Measurements from ENCODE around the gene HOXC6. TPM values are rescaled to one million over a fixed set of nuclear protein-coding genes. Genes with fewer than 3 reads are reported as not detected.
A peak's percentile ranks its signal among the peaks of the same experiment; 100 is the strongest.

The HOXC6 gene
- polyA plus RNA-seq, 3 donors: not detected

DNA sequence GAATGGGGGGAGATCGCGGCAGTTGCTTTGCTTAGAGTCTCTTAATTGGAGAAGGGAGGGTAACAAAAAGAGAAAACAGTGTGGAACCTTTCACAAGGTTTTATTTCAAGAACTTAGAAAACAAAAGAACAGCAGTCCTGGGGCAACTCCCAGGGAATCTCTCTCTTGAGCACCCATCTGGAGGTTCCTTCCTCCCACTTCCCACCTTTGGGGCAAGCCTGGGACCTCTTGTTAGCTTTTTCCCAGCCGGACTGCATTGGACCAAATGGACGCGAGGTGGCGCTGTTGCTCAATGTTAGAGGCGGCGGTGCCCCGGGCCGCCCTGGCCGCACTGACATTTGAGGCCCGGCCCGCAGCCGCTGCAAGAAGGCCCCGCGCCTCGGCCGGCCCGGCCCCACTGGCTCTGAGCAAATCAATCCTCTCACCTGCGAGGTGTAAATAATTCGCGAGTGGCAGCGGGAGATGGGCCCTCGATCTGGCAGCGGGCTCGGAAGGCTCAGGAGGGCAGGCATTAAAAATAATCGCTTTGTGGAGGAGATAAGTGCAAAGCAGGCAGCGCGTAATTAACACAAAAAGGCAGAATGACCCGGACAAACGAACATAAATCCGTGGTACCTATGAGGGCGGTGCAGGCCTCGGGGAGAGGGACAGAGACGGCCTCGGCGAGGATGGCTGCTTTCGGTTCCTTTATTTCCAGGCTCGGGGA lies 22.2 kb upstream of the HOXC6 start:
- WGBS (ENCODE audit: insufficient coverage): 2% methylated on average over 35 of the region's 39 CpGs
- Mint-ChIP-seq H3K4me1 (peaks cover 26% of the 10 kb centered on the region), H3K27ac (peak overlapping the region in 1 of 7 donors; percentile 66), H3K4me3 (peak overlapping the region; percentile 85 to 96), H3K36me3 (peaks cover 5 to 14% of the 10 kb centered on the region in 2 donors), H3K27me3 (ENCODE audit: low read depth in 3 of 3) (peaks cover 98 to 99% (median 98%) of the 10 kb centered on the region in 3 donors), H3K9me3 (peaks cover 0 to 28% (median 13%) of the 10 kb centered on the region in 7 donors)
- H3K4me2 ChIP-seq (replicated peaks; ENCODE audit: extremely low read depth, low read length, poor library complexity, severe bottlenecking): peak overlapping the region; percentile 85
- peak; percentile 73 to 84 (median 80) for DNase-seq
- H3K79me2 ChIP-seq (ENCODE audit: insufficient read depth, low read length): no peaks in the 10 kb centered on the region
- peaks cover 85 to 98% of the 10 kb centered on the region in 2 donors for H3K27me3 ChIP-seq (ENCODE audit: control insufficient read depth in 2 of 2, insufficient read depth in 2 of 2, low read length in 2 of 2)
- peaks cover 14 to 17% of the 10 kb centered on the region in 2 donors for H3K4me1 ChIP-seq (ENCODE audit: control insufficient read depth in 1 of 2, insufficient read depth in 2 of 2, low read length in 2 of 2)
- H3K9me3 ChIP-seq (replicated peaks in 1 of 2; ENCODE audit: control insufficient read depth in 1 of 2, insufficient read depth in 1 of 2, low read length in 2 of 2): peaks cover 2 to 58% of the 10 kb centered on the region in 2 donors
- peak overlapping the region; percentile 66 for H2AFZ ChIP-seq (ENCODE audit: insufficient read depth, low read depth, low read length, poor library complexity, severe bottlenecking)
- TF ChIP-seq CTCF (IDR thresholded peaks at IDR 0.05): peak; percentile 96
- intact Hi-C loops (cut with micrococcal nuclease): loop anchor here (2.0 to 5.0 kb wide), 2 partner anchors 195 to 196 kb away; no protein-coding TSS in a partner anchor
- H3K4me3 ChIP-seq (replicated peaks in 1 of 3; ENCODE audit: low read depth in 2 of 3, low read length in 3 of 3): peak overlapping the region; percentile 2 to 73 (median 42)
- H3K36me3 ChIP-seq (replicated peaks in 1 of 2; ENCODE audit: control insufficient read depth in 1 of 2, insufficient read depth in 2 of 2, low read length in 2 of 2): no peaks in the 10 kb centered on the region
- H3K27ac ChIP-seq (ENCODE audit: low read depth in 1 of 2, low read length in 2 of 2): no peak overlapping the region
- H3K9ac ChIP-seq (ENCODE audit: insufficient read depth, low read length, poor library complexity, severe bottlenecking): no peak overlapping the region
- no peaks in the 10 kb centered on the region for H4K20me1 ChIP-seq (ENCODE audit: insufficient read depth, low read length)

GRCh38 chr12:54006559-54007220 lies 21.6 kb upstream of the HOXC6 start:
- H2AFZ ChIP-seq (ENCODE audit: insufficient read depth, low read depth, low read length, poor library complexity, severe bottlenecking): peak overlapping the region; percentile 66
- TF ChIP-seq CTCF (IDR thresholded peaks at IDR 0.05): no peak

More at GRCh38 chr12:54006559-54007220, 21.6 kb upstream of the HOXC6 start:
- Histone ChIP-seq H3K9ac (ENCODE audit: insufficient read depth, low read length, poor library complexity, severe bottlenecking) (no peak overlapping the region), H3K4me3 (replicated peaks in 1 of 3; ENCODE audit: low read depth in 2 of 3, low read length in 3 of 3) (peak overlapping the region; percentile 2 to 73 (median 42)), H3K4me2 (replicated peaks; ENCODE audit: extremely low read depth, low read length, poor library complexity, severe bottlenecking) (peak overlapping the region; percentile 85), H3K27me3 (ENCODE audit: control insufficient read depth in 2 of 2, insufficient read depth in 2 of 2, low read length in 2 of 2) (peaks cover 85 to 98% of the 10 kb centered on the region in 2 donors), H3K36me3 (replicated peaks in 1 of 2; ENCODE audit: control insufficient read depth in 1 of 2, insufficient read depth in 2 of 2, low read length in 2 of 2) (no peaks in the 10 kb centered on the region), H3K9me3 (replicated peaks in 1 of 2; ENCODE audit: control insufficient read depth in 1 of 2, insufficient read depth in 1 of 2, low read length in 2 of 2) (peaks cover 2 to 54% of the 10 kb centered on the region in 2 donors), H4K20me1 (ENCODE audit: insufficient read depth, low read length) (no peaks in the 10 kb centered on the region), H3K4me1 (ENCODE audit: control insufficient read depth in 1 of 2, insufficient read depth in 2 of 2, low read length in 2 of 2) (peaks cover 14 to 17% of the 10 kb centered on the region in 2 donors), H3K27ac (ENCODE audit: low read depth in 1 of 2, low read length in 2 of 2) (no peak overlapping the region), H3K79me2 (ENCODE audit: insufficient read depth, low read length) (no peaks in the 10 kb centered on the region)
- DNase-seq: no peak
- Mint-ChIP-seq H3K9me3 (peaks cover 0 to 26% (median 16%) of the 10 kb centered on the region in 7 donors), H3K27ac (peak overlapping the region in 1 of 7 donors; percentile 66), H3K36me3 (peaks cover 5 to 18% of the 10 kb centered on the region in 2 donors), H3K4me1 (peaks cover 33% of the 10 kb centered on the region), H3K27me3 (ENCODE audit: low read depth in 3 of 3) (peaks cover 98 to 99% (median 98%) of the 10 kb centered on the region in 3 donors), H3K4me3 (peak overlapping the region; percentile 85 to 96)
- 11% methylated on average over 12 of the region's 22 CpGs for WGBS (ENCODE audit: insufficient coverage)
- intact Hi-C loops (cut with micrococcal nuclease): loop anchor here (2.0 to 5.0 kb wide), 2 partner anchors 194 to 196 kb away; no protein-coding TSS in a partner anchor

Data from CD14-positive monocyte (primary cell).